ENCODE data around the gene ODAD3.
"Not testable (repeated sequence)": the region's sequence is repeated elsewhere in the genome, so short reads cannot be mapped to it uniquely, and the experiment has no call there.

Gene ODAD3
- total RNA-seq = 0 to 0.30 (median 0) reads per million in 9 experiments

DNA sequence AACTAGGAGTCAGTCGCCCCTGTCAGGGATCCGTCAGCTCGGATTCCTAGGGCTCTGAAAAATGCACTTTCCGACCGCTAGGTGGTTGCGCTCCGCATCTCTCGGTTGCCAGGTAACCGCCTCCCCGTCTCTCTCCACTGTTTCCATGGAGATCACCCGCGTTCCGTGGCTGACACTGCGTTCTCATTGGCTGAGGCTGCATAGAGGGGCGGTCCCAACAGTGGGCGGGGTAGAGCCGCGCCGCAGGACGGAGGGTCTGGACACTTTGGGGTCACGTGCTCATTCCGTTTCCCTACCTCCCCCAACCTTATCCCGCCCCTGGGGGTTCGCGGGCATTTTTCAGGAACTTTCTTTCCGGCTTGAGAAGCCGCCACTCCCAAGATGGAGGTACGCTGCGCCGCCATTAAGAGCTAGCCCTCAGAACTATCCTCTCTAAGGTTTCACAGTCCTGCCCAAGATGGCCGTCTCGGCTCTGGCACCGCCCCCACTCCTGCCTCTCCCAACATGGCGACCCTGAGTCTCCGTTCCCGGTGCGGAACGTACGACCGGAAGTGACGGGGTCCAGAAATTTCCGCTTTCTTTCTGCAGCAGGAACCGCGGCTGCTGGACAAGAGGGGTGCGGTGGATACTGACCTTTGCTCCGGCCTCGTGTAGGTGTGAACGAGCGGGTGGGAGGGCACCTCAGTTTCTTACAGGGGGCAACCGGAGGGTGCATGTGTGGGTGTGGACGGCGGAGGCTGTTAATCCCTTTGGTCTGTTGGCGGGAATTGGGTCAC, at the start of gene ODAD3, which contains the start of gene PRKCSH:
Gene ODAD3, minus strand, starts transcription at position 65 of the 776 bp plus-strand sequence. CDS start 105 bp downstream, outside the sequence.
Gene PRKCSH, plus strand, starts transcription at position 579 of the 776 bp plus-strand sequence. CDS start 483 bp downstream, outside the sequence.
- Mint-ChIP-seq H3K9me3 (no peaks in the 10 kb centered on the region), H3K36me3 (ENCODE audit: insufficient read depth) (peaks cover 34% of the 10 kb centered on the region), H3K27me3 (peaks cover 0 to 7% of the 10 kb centered on the region in 2 donors), H3K4me3 (peak within 1 kb of the TSS; percentile 98), H3K4me1 (ENCODE audit: low read depth in 2 of 2) (peaks cover 18% of the 10 kb centered on the region in 2 donors), H3K27ac (peak within 1 kb of the TSS; percentile 95)
- peak; percentile 92 for ATAC-seq (replicated peaks)
- DNase-seq = peak; percentile 98

DNA sequence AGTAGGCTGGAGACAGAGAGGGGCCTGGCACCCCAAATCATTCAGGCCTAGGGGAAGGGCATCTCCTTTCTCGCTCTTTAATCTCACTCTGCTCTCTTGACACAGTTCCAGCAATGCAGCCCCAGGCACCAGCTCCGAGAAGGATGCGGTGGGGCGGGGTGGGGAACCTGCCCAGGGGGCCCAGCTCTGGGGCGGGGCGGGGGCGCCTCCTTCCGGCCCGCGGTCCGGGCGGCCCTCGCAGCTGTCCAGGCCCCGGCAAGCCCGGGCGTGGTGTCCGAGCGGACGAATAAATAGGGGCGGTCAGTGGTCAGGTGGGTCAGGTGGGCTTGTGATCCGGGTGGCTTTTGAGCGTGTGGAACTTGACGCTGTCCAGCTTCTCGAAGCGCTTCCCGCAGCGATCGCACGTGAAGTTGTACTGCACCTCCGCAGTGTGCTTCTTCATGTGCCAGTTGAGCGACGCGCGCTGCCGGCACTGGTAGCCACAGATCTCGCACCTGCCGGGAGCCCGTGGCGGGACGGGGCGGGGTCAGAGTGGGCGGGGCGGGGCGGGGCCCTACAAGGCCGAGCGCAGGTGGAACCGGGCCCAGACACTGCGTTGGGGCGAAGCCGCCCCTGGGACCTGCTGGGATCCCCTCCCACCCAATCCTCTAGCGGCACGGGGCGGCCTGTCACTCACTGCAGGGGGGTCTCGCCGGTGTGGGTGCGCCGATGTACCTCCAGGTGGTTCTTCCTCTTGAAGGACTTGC, 48.6 kb upstream of the ODAD3 start:
- no peaks in the 10 kb centered on the region for H3K9me3 Mint-ChIP-seq
- DNase-seq (no peak), ATAC-seq (replicated peaks) (no peak)
- peaks cover 26% of the 10 kb centered on the region for H3K36me3 Mint-ChIP-seq (ENCODE audit: insufficient read depth)
- H3K27me3 Mint-ChIP-seq = peaks cover 19 to 34% of the 10 kb centered on the region in 2 donors
- no peak overlapping the region for H3K27ac Mint-ChIP-seq
- peaks cover 18 to 22% of the 10 kb centered on the region in 2 donors for H3K4me1 Mint-ChIP-seq (ENCODE audit: low read depth in 2 of 2)
- peak overlapping the region in 1 of 2 donors; percentile 68 for H3K4me3 Mint-ChIP-seq

DNA sequence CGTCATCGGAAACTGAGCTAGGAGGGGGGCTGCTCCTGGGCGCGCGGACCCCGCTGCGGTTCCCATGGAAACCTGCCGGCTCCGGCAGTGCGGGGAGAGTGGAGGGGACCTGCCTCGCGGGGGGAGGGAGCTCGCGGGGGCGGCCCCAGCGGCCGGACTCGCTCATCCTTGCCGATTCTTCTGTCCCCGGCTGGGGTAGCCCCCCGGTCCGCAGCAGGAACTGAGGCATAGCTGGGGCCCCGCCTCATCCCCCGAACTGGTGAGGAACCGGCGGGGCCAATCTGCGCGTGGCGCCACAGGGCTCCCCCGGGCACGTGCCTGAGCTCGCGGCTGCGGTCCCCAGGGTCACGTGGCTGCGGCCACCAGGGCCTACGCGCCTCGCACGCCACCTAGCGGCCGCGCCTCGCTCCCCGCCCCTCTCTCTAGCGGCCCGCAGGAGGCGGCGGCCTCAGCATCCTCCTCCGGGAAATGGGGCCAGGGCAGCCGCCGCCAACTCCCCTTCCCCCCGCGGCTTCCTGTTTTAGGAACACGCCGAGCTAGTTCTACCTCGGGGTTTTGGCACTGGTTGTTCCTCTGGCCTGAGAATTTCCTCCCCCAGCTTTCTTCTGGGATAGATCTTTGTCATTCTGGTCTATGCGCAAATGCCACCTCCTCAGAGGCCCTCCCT, 47.6 kb upstream of the ODAD3 start:
- DNase-seq = peak; percentile 85 to 90 (median 89)
- Mint-ChIP-seq H3K9me3 (no peaks in the 10 kb centered on the region), H3K4me3 (peak overlapping the region; percentile 68 to 73), H3K27ac (peak overlapping the region; percentile 46 to 72), H3K4me1 (ENCODE audit: low read depth in 2 of 2) (peaks cover 18 to 22% of the 10 kb centered on the region in 2 donors), H3K27me3 (peaks cover 23 to 36% of the 10 kb centered on the region in 2 donors), H3K36me3 (ENCODE audit: insufficient read depth) (peaks cover 23% of the 10 kb centered on the region)
- peak; percentile 95 for ATAC-seq (replicated peaks)

DNA sequence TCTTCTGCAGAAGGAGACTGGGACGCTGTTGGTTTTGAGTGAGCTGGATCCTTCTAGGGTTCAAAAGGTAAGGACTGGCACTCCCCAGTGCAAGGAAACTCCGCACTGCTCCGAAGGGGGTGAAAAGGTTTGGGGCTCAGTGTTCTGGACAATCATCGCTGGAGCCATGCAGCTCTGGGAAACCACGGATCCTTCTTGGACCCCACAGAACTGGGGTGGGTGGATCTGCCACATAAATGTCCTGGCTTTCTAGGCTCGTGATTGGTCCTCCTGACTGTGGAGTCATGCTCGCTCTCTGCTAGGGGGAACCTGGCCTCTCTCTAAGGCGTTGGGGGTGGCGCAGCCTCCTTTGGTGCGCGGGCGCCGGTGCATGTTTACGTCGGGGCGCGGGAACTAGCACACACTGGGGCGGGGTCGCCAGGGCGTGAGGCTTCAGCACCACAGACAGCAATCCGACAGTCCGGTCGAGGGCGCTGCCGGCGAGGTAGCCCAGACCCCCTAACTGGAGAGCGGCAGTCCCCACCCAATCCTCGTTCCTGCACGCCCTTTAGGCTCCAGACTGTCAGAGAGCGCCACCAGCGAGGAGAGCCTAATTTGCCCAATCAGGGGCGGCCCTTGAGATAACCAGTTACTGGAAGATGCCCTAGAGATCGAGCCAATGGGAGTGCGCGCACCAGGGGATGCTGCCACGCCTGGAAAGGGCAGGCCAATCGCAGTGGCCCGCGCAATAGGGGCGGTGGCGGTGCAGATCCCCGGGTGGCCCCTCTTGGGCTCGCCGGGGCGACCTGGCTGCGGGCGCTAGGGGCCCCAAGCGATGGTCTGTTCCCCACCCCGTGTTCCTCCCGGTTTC, 46.8 kb upstream of the ODAD3 start:
- DNase-seq (peak; percentile 31 to 40 (median 33)), ATAC-seq (replicated peaks) (peak; percentile 56)
- Mint-ChIP-seq H3K9me3 (no peaks in the 10 kb centered on the region), H3K4me1 (ENCODE audit: low read depth in 2 of 2) (peaks cover 18 to 22% of the 10 kb centered on the region in 2 donors), H3K27ac (peak overlapping the region; percentile 46 to 72), H3K36me3 (ENCODE audit: insufficient read depth) (peaks cover 23% of the 10 kb centered on the region), H3K4me3 (peak overlapping the region; percentile 68 to 73), H3K27me3 (peaks cover 23 to 36% of the 10 kb centered on the region in 2 donors)

DNA sequence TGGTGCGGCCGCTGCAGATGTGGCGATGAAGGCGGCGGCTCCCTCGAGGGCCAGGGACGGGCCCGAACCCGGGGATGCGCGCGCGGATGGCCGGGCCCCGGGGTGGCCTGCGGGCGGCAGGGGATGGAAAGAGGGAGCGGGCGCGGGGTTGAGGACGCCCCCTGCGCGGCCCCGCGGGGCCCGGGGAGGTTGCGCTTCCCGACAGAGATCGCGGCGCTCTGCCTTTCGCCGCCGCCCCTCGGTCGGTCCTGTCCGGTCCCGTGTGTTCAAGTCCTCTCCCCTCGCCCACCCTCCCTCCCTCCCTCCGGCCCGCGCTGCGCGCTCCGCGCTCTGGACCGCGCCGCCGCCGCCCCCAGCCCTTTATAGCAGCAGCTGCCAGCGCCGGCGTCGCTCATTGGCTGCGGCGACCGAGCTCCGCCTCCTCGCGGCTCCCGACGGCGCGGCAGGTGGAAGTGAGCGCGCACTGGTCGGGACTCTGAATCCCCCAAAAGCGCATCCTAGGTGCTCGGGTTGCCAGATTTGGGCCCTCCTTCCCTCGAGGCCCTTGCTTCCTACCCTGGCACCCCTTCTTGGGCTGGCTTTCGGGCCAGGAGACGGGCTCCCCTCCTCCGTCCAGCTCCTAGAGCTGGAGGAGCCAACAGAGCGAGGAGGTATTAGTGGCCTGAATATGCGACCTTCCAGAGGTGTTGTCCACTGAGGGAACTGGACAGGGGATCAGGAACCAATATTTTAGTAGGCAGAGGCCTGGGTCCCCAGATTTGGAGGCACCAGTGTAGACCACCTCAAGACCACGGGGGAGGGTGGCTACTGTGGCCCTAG, 46.0 kb upstream of the ODAD3 start, which contains the start of gene ELAVL3:
Gene ELAVL3, minus strand, starts transcription at position 332 of the 819 bp plus-strand sequence. CDS start 438 bp downstream, outside the sequence.
- Mint-ChIP-seq H3K36me3 (ENCODE audit: insufficient read depth) (peaks cover 23% of the 10 kb centered on the region), H3K4me1 (ENCODE audit: low read depth in 2 of 2) (peaks cover 18 to 22% of the 10 kb centered on the region in 2 donors), H3K9me3 (no peaks in the 10 kb centered on the region), H3K27ac (peak within 1 kb of the TSS in 1 of 2 donors; percentile 46), H3K27me3 (peaks cover 23 to 36% of the 10 kb centered on the region in 2 donors), H3K4me3 (peak within 1 kb of the TSS; percentile 68 to 73)
- ATAC-seq (replicated peaks) = no peak
- DNase-seq = no peak

DNA sequence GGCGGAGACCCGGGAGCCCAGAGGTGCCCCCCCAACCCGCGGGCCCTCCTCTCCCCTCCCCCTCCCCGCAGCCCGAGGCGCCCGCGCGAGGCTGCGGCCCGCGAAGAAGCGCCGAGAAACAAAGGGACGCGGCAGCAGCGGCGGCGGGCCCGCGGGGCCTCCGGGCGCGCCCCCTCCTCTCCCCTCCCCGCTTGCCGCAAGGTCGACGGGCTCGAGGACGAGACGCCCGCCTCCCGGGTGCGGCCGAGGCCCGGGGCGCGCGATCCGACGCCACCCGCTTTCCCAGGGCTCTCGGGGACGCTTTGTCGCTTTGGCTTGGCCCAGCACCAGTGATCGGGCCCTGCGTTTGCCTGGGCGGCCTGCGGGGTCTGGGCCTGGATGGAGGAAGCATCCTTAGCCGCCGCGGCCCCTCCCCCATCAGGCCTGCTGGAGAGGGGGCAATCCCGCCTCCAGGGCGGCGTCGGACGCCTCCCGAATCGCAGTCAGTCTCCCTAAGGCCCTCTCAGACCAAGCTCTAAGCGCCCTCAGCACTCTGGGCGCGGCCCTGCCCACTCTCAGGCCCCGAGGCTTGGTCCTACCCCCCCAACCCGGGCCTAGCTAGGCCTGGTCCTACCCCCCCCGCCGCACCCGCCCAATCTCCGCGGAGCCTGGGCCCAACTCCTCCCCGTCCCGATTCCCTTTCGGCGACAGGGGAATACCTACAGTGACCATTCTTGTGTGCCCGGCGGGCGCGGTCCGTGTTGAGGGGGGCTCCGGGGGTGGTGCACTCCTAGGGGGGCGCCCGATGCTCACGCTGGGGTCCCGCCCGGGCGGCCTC, 45.2 kb upstream of the ODAD3 start:
- Mint-ChIP-seq H3K36me3 (ENCODE audit: insufficient read depth) (peaks cover 20% of the 10 kb centered on the region), H3K4me1 (ENCODE audit: low read depth in 2 of 2) (peaks cover 18 to 22% of the 10 kb centered on the region in 2 donors), H3K27me3 (peaks cover 23 to 36% of the 10 kb centered on the region in 2 donors), H3K27ac (no peak overlapping the region), H3K9me3 (no peaks in the 10 kb centered on the region), H3K4me3 (no peak overlapping the region)
- no peak for ATAC-seq (replicated peaks)
- DNase-seq = no peak

DNA sequence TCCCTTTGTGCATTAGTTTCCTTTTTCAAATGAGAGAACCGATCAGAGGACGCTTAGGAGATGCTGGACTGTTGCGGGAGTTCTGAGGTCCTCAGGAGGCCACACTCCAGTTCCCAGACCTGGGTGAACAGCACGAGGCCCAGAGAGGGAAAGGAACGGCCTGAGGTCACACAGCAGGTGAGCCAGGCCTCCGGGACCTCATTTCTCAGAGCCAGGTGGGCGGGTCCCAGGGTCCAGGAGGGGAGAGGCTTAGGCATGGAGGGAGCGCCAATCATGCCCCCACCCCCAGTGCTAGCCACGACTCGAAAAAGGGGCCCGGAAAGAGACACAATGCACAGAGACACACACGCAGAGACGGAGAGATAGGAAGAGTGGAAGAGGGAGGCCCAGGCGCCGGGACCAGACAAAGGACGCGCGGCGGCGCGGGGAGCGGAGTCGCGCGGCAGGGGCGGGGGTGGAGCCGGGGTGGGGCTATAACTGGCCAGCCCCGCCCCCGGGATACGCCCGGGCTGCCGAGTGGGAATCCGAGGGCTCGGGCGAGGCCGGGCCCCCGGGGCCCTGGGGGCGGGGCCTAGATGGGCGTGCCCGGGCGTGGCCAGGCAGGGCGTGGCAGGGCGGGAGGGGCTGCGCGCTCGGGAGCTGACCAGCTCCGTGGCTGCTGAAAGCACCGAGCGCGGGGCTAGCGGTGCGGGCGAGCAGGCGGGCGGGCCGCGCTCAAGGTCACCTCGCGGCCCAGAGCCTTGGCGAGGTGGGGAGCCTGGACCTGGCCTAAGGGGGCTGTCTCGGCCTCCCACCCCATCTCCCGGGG, 44.4 kb upstream of the ODAD3 start:
- peaks cover 17% of the 10 kb centered on the region for H3K36me3 Mint-ChIP-seq (ENCODE audit: insufficient read depth)
- DNase-seq (no peak), ATAC-seq (replicated peaks) (no peak)
- peak overlapping the region; percentile 60 to 64 for H3K4me3 Mint-ChIP-seq
- peaks cover 23 to 36% of the 10 kb centered on the region in 2 donors for H3K27me3 Mint-ChIP-seq
- peaks cover 18 to 22% of the 10 kb centered on the region in 2 donors for H3K4me1 Mint-ChIP-seq (ENCODE audit: low read depth in 2 of 2)
- H3K9me3 Mint-ChIP-seq = no peaks in the 10 kb centered on the region
- no peak overlapping the region for H3K27ac Mint-ChIP-seq

DNA sequence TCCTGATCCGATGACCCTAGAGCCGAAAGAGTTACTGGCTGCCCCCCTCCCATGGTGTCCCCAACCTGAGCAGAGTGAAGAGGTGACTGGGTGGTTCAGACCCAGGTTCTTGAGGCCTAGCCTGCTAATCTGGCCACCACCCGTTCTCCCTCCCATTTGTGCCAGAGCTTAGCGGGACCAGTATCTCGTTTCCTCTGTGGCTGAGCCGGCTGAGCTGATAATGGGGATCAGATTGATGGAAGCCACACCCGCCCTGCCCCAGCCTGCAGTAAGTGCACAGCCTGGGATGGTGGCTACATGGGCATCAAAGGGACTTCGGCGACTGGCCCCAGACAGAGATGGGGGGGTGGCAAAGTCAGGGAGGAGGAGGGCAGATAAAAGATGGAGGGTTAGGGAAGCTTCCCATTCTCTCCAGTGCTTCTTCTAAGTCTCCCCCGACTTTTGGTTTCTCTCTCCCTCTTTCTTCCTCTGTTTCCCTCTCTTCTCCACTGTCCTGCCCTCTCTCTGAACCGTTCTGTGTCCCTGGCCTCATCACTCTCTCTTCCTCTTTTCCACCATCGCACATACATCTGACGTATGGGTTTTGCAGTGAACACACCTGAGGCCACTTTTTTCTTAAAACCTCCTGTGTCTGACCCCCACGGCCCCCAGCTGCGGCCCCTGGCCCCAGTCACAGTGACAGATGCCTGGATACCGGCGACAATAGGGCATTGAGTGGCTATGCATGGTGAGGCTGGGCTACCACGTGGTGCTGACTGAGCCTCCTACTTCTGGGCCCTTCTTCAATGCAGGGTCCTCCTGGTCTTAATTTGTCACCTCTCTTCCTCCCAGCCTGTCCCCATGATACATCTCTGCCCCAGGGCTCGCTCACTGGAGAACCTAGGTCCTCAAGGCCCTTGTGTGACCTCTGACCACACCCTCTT, 43.5 kb upstream of the ODAD3 start:
- ATAC-seq (replicated peaks) = no peak
- no peak for DNase-seq
- H3K36me3 Mint-ChIP-seq (ENCODE audit: insufficient read depth) = peaks cover 17% of the 10 kb centered on the region
- peaks cover 18 to 22% of the 10 kb centered on the region in 2 donors for H3K4me1 Mint-ChIP-seq (ENCODE audit: low read depth in 2 of 2)
- H3K4me3 Mint-ChIP-seq = peak overlapping the region; percentile 60 to 64
- H3K9me3 Mint-ChIP-seq = no peaks in the 10 kb centered on the region
- no peak overlapping the region for H3K27ac Mint-ChIP-seq
- H3K27me3 Mint-ChIP-seq = peaks cover 23 to 36% of the 10 kb centered on the region in 2 donors

DNA sequence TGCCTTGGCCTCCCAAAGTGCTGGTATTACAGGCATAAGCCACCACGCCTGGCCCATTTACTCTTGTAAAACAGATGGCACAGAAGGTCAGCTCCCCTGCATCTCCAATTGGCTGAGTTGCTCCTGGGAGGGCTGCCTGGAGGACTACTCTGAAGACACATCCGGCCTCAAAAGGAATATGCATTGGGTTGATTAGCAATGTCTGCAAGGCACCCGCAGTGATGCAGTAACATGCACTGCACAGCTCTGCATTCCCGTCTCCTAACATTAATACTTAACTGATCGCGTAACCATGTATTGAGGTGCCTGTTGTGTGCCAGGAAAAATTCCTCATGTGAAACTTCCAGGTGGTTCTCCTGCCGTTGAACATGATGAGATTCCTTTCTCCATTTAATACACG, 40.9 kb upstream of the ODAD3 start:
- Mint-ChIP-seq H3K9me3 (no peaks in the 10 kb centered on the region), H3K4me3 (no peak overlapping the region), H3K4me1 (ENCODE audit: low read depth in 2 of 2) (peaks cover 3 to 4% of the 10 kb centered on the region in 2 donors), H3K36me3 (ENCODE audit: insufficient read depth) (no peaks in the 10 kb centered on the region), H3K27me3 (peaks cover 18 to 19% of the 10 kb centered on the region in 2 donors), H3K27ac (no peak overlapping the region)
- DNase-seq (no peak), ATAC-seq (replicated peaks) (no peak)

DNA sequence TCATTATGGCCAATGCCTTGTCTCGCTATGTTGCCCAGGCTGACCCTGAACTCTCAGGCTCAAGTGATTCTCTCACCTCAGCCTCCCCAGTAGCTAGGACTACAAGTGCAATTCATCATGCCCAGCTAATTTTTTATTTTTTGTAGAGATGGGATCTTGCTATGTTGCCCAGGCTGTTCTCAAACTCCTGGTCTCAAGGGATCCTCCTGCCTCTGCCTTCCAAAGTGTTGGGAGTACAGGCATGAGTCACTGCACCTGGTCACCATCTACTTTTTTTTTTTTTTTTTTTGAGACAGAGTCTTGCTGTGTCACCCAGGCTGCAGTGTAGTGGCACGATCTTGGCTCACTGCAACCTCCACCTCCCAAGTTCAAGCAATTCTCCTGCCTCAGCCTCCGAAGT, 40.4 kb upstream of the ODAD3 start:
- not testable (repeated sequence) for ATAC-seq (replicated peaks); H3K9me3 Mint-ChIP-seq; DNase-seq; H3K4me1 Mint-ChIP-seq (ENCODE audit: low read depth in 2 of 2); H3K27ac Mint-ChIP-seq; H3K36me3 Mint-ChIP-seq (ENCODE audit: insufficient read depth); H3K4me3 Mint-ChIP-seq
- peaks cover 18 to 19% of the 10 kb centered on the region in 2 donors for H3K27me3 Mint-ChIP-seq

Measured in effector memory CD8-positive, alpha-beta T cell (primary cell).